Kidney capillary endothelial cell (primary cell): ENCODE data around the gene ETF1.
A peak's percentile ranks its signal among the peaks of the same experiment; 100 is the strongest.
"Not testable (repeated sequence)": the region's sequence is repeated elsewhere in the genome, so short reads cannot be mapped to it uniquely, and the experiment has no call there.

Experiments used
- DNase-seq: peaks from one replicate; pipeline ENCODE4 v3.0.0-alpha.2; 2018; ENCODE audit warnings: low spot score

The ETF1 gene

DNA sequence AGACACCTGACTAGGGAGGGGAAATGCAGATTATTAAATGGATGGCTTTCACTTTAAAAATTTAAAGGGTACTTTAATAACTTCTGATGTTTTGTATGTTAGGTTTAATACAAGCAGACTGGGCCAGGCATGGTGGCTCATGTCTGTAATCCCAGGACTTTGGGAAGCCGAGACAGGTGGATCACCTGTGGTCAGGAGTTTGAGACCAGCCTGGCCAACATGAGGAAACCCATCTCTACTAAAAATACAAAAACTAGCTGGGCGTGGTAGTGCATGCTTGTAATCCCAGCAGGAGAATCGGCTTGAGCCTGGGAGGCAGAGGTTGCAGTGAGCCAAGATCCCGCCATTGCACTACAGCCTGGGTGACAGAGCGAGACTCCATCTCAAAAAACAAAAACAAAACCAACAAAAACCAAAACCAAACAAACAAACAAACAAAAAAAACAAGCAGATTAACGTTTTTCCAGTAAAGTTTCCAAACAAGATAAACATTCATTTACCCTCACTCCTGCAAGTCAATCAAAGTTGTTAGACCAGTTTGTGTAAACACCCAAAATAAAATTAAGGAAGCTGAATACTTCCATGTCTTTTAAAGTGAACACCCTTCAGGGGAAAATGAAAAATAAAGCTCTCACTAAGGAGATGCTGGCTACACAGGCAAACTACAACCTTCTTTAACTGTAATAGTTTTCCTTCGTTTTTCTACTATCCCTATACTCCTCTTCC, 14.1 kb downstream of the ETF1 start:
- no peak for DNase-seq

DNA sequence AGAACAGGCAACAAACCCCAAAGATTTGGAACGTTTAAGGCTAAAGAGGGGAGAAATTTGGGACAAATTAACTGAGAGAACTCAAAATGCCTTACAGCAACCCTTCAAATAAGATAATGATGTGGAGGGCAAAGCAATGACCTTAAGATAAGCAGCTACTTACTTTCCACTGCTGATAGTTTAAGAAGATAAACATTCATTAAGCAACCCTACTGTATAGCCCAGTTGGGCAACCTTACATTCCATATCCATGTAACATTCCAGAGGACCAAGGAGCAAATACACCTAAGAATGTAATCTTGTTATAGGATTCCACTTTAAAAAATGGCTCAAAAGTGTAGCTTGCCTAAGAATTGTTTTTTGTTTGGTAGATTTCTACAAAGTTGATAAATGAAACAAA, 14.8 kb downstream of the ETF1 start:
- no peak for DNase-seq

DNA sequence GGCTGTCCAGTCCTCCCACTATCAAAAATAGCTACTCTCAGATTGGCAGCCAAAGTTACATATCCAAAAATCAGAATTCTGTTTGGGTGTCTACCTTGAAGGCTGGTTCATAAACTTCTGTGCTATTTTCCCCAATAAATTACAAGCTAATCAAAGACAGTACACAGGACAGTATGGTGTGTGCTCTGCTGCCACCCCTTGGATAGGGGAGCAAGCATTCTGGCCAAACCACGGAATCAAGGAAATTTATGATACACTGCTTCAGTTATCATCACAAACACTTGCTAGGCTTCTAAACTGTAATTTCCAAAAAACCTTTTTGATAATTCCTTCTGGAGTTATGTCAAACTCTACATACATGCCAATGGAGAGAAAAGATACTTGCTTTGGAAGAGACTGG, 15.9 kb downstream of the ETF1 start:
- DNase-seq = no peak

DNA sequence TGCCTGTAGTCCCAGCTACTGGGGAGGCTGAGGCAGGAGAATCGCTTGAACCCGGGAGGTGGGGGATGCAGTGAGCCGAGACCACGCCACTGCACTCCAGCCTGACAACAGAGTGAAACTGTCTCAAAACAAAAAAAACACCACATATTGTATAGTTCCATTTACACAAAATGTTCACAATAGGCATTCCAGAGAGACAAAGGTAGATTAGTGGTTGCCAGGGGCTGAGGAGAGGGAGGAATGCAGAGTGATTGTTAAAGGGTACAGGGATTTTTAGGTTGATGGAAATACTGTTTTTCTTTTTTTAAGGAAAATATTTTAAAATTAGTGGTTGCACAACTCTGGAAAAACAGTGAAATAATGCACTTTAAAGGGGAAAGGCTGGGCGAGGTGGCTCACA, 19.6 kb downstream of the ETF1 start:
- DNase-seq = no peak

DNA sequence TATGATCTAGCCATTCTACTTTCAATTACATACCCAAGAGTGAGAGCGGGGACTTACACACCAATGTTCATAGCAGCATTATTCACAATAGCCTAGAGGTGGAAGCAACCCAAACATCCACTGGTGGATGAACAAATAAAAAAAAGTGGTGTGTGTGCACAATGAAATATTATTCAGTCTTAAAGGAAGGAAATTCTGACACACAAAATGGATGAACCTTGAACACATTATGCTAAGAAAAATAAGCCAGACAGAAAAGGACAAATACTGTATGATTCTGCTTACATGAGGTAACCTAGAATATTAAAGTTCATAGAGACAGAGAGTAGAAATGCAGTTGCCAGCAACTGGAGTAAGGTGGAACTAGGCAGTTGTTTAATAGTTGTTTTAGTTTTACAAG, 22.1 kb downstream of the ETF1 start:
- no peak for DNase-seq

DNA sequence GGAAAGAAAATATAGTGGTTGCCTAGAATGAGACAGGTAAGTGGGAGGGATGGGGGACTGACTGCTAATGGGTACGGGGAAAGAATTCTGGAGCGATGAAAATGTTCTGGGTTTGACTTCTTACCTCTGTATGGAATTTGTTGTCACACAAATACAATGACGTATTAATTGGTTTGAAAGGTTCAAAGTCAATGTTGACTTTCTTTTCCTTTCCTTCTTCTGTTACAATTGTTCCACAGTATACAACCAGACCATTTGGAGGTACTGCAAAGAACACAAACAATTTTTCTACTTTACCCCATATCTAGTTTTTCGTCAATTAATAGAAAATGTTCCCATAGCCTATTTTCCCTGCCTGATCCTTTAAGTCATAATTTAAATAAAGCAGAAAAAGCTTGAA, 25.6 kb downstream of the ETF1 start:
- no peak for DNase-seq

DNA sequence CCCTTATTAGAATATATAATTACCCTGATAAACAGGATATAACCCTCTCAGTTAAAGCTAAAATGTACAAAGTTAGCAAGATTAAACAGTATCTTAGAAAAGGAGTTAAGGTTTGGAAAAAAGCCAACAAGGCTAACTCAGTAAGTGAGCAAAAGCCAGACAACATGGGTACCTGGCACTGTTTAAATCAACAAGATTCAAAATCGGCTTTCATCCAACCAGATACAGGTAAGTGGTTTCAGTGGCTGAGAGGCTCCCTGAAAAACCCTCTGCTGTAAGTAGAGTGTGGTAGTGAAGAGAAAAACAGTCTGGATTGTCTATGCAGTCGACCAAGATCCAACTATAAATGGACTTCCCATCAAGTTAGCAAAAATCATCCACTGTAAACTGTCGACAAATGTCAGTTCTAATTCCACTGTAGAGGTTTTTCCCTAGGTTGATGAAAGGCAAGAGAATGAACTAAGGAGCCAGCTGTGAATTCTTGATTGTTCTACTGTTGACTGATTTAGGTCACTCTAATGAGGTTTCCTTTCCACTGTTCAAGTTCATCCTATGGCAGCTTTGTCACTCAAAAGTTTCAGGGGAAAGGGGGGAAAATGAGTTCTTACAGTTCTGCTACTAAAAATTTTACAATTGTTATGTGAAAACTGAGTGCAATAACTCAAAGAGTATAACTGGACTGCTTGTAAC, 27.3 kb downstream of the ETF1 start:
- no peak for DNase-seq

DNA sequence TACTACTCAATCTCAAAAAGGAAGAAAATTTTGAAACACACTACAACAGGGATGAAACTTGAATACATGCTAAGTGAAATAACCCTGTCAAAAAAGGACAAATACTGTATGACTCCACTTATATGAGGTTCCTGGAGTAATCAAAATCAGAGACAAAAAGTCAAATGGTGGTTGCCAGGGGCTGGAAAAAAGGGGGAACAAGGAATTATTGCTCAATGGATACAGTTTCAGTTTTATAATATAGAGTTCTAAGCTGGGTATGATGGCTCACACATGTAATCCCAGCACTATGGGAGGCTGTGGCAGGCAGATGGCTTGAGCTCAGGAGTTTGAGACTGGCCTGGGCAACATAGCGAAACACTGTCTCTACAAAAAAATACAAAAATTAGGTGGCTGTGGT, 29.0 kb downstream of the ETF1 start:
- no peak for DNase-seq

DNA sequence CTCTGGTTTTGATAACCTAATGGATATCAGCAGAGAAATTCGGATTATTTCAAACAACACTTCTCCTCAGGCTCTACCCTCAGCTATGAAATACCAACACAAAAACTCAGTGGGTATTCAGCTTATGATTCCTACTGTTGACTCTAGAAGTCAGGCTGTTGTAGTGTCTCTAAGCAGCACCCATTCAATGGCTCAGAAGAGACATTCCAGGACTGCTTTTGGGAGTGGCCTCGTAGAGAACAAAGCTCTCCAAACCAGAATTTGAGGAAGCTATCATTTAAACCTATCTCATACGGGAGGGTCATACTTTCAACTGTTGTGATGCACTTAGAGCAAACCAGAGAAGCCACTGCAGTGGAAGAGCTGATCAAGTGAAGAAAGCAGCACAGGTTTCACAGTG, 34.1 kb downstream of the ETF1 start:
- no peak for DNase-seq

DNA sequence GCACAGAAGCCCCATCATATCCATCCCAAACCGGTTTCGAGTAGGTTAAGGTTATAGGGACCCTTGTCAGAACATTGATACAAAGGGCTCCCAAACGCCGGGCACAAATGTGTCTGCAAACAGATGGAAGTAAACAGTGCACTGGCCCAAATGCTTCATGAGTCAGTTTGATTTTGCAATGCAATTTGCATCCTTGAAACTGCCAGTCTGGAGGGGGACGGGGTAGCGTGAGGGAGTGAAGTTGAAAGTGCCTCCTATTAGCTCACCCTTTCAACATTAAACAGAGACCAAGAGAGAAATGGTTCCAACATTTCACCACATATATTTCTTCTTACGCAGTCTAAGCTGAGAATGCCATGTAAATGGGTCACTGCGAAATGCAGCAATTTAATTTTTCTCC, 35.6 kb downstream of the ETF1 start:
- DNase-seq = not testable (repeated sequence)

DNA sequence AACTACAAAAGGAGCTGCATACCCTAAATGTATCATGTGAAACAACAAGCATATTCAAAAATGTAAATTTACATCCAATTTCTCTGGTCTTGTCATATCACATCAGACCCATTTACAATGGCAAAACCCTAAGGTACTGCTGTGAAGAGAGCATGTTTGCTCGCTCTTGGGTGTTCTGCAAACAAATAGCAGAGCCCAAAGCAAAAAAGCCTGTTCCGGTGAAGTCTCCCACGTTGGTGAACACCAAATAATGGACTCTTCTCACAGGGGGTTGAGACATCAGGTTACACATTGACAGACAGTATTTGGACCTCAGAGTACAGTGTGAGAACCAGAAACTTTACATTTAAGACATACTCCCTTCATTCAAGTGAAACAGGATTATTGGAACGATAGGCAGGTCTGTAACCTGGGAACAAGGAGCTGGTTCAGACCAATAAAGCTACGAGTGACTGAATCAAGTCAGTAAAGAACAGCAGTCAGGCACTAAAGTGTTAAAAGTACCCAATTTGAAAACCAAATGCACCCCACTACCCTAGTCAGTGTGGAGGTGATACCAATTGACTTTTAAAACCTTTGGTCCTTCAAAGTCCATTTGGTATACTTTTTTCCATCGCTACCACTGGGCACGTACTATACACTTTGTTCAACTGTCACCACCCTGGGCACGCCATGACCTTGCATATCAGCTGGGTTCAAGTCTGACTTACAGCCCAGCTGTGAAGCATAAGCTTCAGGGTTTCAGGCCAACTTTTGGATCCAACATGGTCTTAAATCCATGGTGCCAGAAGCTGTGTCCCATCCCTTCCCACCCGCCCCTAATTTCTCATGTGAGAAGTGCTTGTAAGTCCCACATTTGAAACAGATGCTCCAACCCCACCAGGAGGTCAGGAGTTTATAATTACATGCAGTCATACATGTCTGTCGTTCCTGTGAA, 36.4 kb downstream of the ETF1 start:
- DNase-seq = no peak

DNA sequence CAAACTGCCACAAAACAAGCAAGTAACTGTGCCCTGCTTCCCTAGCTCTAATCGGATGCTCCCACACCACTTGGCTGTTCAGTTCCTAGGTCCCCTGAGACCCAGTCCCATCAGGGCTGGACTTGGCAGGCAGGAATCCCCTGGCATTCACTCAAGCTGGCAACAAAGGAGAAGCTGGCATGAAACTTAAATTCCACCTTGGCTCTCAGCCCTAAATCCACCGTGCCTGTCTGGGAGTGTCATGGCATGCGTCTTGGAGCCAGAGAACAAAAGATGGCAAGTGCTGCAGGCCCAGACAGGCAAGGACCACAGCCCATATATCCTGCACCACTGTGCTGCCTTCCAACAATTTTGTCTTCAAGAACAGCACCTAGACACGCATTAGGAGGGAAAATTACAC, 38.2 kb downstream of the ETF1 start:
- DNase-seq = no peak

DNA sequence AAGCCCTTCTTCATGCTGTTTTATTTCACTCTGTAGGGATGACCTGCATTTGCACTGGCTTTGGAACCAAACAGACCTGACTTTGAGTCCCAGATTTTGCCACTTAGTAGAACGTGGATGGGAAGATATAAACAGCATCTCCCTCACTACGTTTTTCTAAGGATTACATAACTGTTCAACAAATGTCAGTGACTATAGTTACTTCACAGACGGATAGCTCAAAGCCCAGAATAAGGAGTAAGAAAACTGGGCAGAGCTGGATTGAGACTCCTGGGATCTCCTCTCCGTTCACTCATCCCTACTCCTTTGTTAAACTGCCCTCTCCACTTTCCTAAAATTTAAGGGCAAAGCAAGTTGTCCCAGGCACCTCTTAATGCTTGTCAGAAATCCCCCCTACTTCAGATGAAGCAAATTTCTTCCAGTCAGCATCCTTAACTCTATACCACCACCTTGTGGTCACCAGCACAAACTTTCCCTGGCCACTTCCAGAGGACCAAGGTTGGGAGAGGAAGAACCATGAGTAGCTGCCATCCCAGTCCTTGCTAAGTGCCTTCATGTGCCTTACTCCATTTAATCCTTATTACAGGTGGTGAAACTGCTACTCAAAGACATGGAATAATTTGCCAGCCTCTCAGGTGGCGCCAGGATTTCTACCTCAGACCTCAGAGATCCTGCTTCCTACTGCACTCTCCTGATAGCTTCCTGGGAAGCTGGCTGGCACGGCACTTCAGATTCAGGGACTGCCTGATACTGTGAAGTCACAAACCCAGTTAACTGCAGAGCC, 39.4 kb downstream of the ETF1 start:
- DNase-seq = peak; percentile 68

DNA sequence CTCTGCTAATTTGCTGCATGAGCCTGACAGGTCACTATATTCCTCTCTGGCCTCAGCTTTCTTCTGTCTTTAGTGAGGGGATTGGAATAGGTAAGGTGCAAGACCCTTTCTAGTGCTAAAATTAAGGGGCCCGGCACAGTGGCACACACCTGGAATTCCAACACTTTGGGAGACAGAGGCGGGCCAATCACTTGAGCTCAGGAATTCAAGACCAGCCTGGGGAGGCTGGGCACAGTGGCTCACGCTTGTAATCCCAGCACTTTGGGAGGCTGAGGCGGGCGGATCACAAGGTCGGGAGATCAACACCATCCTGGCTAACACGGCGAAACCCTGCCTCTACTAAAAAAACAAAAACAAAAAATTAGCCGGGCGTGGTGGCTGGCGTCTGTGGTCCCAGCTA, 40.5 kb downstream of the ETF1 start:
- no peak for DNase-seq

DNA sequence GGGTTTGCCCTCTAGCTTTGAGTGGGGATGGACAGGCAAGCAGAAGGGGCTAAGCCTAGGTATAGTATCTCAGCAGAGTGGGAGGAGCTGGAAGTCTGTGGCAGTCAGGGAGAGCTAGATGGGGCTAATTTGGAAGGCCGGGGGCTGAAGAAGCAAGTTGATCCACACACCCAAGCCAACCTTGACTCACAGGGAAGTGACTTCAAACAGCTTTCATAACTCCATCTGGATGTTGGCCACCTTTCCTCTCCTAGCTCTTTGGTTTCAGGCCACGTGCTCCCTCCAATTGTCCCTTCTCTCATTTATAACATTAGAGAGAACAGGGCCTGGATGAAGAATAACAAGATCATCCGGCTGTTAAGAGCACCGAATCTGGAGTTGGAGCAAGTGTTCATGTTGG, 40.9 kb downstream of the ETF1 start:
- DNase-seq = no peak

DNA sequence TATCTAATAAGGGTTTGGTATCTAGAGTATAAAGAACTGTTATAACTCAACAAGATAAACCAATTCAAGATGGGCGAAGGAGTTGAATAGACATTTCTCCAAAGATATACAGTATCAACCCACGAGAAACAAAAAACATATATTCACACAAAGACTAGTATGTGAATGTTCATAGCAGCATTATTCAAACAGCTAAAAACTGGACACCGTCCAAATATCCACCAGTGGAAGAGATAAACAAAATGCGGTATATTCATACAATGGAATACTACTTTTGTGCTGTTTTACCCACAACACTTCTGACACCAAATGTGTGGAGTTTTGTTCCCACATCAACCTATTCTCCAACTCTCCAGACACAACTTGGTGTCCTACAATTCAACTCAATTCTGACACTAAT, 44.7 kb downstream of the ETF1 start:
- no peak for DNase-seq

DNA sequence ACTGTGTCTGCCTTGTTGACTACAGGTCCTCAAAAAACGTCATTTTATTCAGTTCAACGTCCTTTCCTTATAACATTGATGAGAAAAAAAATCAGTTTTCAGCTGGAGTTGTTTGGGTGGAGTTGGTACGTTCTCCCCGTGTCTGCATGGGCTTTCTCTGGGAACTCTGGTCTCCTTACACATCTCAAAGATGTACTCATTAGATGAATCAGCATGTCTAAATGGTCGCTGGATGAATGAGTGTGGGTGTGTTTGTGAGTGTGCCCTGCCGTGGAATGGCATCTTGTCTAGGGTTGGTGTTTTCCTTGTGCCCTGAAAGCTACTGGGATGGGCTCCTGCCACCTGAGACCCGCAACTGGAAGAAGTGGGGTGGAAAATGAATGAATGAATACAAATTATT, 47.7 kb downstream of the ETF1 start:
- no peak for DNase-seq

DNA sequence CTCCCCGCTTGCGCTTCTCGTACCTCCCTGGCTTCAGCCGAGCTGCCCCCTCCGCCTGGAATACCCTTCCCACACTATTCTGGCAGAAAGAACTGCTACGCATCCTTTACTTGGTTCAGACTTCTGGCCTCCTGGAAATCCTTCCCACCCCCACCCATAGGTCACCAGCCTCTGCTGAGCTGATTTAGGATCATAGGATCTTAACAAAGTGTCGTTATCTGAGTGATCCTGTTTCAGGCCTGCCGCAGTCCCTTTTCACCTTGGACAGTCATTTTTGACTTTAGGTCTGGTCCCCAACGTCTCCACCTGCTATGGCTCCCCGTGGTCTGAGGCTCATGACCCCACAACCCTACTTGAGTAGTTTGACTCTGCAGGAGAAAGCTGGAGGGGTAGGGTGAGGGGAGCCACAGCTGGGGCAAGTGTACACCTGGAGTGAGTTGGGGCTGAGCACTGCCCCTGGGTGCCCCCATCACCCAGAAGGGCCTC, 50.4 kb downstream of the ETF1 start:
- DNase-seq = no peak

DNA sequence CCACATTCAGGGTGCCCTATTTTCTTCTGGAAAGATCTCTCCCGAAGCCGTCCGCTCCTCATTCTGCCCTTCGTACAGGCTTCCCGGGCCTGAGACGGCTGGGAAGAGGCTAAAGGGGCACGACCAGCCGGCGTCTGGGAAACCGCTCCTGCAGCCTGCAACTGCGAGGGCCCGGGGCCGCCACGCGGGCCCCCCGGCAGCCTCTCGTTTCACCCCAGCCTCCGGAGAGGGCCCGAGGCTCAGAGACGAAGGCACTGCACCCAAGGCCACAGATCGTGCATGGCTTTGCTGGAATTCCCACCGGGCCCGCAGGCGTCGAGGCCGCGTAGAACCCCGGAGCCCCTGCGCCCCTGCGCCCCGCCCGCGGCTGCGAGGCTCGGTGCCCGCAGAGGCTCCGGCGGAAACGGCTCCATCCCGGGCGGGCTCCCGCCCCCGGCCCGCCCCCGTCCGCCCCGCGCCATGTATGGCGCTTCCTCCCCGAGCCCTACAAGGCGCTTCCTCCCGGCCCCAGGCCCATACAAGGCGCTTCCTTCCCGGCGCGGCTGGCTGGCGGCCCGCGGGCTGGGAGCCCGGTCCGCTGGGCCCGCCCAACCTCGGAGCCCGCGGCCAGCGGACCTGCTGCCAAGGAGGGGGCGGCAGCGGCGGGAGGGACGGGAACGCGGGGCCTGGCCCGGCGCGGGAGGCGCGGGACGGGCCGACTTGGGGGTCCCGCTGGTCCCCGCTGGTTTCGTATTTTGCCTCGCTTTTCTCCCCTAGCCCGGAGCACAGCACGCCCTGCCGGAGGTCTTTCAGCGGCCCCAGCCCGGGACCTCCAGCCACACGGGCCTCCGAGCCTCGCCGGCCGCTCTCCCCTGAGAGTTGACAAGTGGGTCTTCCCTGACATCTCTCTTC, 51.1 kb downstream of the ETF1 start:
- peak; percentile 79 for DNase-seq

DNA sequence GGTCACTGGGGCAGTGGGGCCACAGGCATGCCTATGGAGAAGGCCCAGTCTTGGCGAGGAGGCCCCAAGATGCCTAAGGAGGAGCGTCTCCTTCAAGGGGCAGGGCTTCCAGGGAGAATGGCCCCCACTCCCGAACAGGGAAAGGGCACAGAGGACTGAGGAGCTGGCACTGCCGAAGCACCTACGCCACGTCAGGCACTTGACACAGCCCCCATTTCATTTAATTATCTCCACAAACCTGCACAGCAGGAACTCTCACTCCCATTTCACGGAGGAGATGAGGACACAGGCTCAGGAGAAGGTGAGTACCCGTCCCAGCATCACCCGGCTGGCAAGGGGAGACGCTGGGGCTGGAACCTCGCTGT, 51.8 kb downstream of the ETF1 start:
- no peak for DNase-seq
